CD8-positive, alpha-beta memory T cell (primary cell): Measurements from ENCODE around the gene TMEM150A. TPM values are rescaled to one million over a fixed set of nuclear protein-coding genes. Genes with fewer than 3 reads are reported as not detected.
"Not testable (repeated sequence)": the region's sequence is repeated elsewhere in the genome, so short reads cannot be mapped to it uniquely, and the experiment has no call there.

Experiments used
- CTCF ChIA-PET: fragments of 350-600 bp; sonication (Branson Sonifier 250); formaldehyde crosslinking; loops from one replicate; lab custom pipeline; 2021; ENCODE audit warnings: antibody characterized with exemption; lab: Charles Lee
- POLR2A ChIA-PET: fragments of 350-600 bp; sonication (Branson Sonifier 250); formaldehyde crosslinking; loops from one replicate; lab custom pipeline; 2021; ENCODE audit warnings: antibody characterized with exemption; lab: Charles Lee
- DNase-seq, 5 donors: peaks; one replicate each; pipeline versions ENCODE4 v3.0.0 to v3.0.0-alpha.2; 2020 to 2022; ENCODE audit warnings: mixed read lengths in 1 of 5
- H3K27ac ChIP-seq: one replicate; pipeline ENCODE4 v1.7.0; 2013; ENCODE audit warnings: low read depth, mild to moderate bottlenecking, low read length, moderate library complexity
- H3K27me3 ChIP-seq: 2 replicates; pipeline ENCODE4 v1.7.0; 2013; ENCODE audit warnings: low read length, mild to moderate bottlenecking; ENCODE audit not compliant: insufficient read depth, poor library complexity, severe bottlenecking
- H3K36me3 ChIP-seq: 2 replicates; pipeline ENCODE4 v1.7.0; 2013; ENCODE audit warnings: mild to moderate bottlenecking, low read length, moderate library complexity; ENCODE audit not compliant: insufficient read depth
- H3K4me1 ChIP-seq: 2 replicates; pipeline ENCODE4 v1.7.0; 2013; ENCODE audit warnings: mild to moderate bottlenecking, low read length, moderate library complexity; ENCODE audit not compliant: insufficient read depth
- H3K4me3 ChIP-seq: 2 replicates; pipeline ENCODE4 v1.7.0; 2013; ENCODE audit warnings: mild to moderate bottlenecking, low read length
- H3K9me3 ChIP-seq: 2 replicates; pipeline ENCODE4 v1.7.0; 2013; ENCODE audit warnings: mild to moderate bottlenecking, low read length
- H3K27ac Mint-ChIP-seq, 8 donors: one replicate each; pipeline ENCODE4 v1.8.0; 2020 to 2021; ENCODE audit warnings: mixed read lengths in 8 of 8, mild to moderate bottlenecking in 6 of 8, inconsistent platforms in 3 of 8, moderate library complexity in 3 of 8
- H3K27me3 Mint-ChIP-seq, 2 donors: one replicate each; pipeline ENCODE4 v1.8.0; 2020 to 2021; ENCODE audit warnings: mixed read lengths in 2 of 2, mild to moderate bottlenecking in 1 of 2, moderate library complexity in 1 of 2
- H3K36me3 Mint-ChIP-seq, 3 donors: one replicate each; pipeline ENCODE4 v1.8.0; 2020 to 2021; ENCODE audit warnings: mixed read lengths in 3 of 3, inconsistent platforms in 1 of 3, mild to moderate bottlenecking in 1 of 3
- H3K4me1 Mint-ChIP-seq, 3 donors: one replicate each; pipeline ENCODE4 v1.8.0; 2020 to 2021; ENCODE audit warnings: mixed read lengths in 3 of 3, inconsistent platforms in 1 of 3, mild to moderate bottlenecking in 1 of 3
- H3K4me3 Mint-ChIP-seq, 7 donors: one replicate each; pipeline ENCODE4 v1.8.0; 2020 to 2021; ENCODE audit warnings: mixed read lengths in 7 of 7, mild to moderate bottlenecking in 6 of 7, moderate library complexity in 4 of 7, inconsistent platforms in 2 of 7
- H3K9me3 Mint-ChIP-seq, 5 donors: one replicate each; pipeline ENCODE4 v1.8.0; 2020 to 2022; ENCODE audit warnings: mixed read lengths in 5 of 5, mild to moderate bottlenecking in 3 of 5, moderate library complexity in 2 of 5, inconsistent platforms in 1 of 5
- polyA plus RNA-seq: library from polyadenylated mRNA; unstranded; fragments of 300-500 nt; fragmentation: Illumina TruSeq; gene quantifications from one replicate; pipeline ENCODE4 v1.2.3, GENCODE V29; 2021
- total RNA-seq, 2 experiments: library from RNA; stranded (reverse); gene quantifications; one replicate each; pipeline ENCODE4 v1.2.3, GENCODE V29; 2021

Gene TMEM150A
- total and polyA plus RNA-seq, 3 experiments from 2014 or later: 6.3 to 13.2 (median 7.6) TPM

DNA sequence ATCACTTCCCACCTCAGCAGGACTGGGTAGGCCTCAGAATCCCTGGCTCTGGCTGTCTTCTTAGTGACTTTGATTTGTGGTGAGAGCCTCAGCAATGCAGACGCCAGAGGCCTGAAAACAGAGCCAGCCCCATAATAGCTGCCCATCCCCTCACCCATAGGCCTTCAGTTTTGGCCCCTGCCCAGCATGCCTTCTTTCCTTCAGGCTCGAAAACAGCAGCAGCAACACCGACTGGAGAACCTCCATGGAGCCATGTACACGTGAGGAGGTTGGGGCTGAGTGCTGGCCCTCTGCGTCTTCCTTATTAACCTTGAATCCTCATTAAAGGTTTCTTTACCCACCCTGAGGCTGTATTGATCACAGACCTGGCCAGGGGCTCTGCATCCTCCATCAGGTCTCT lies 5.3 kb downstream of the TMEM150A start:
- Mint-ChIP-seq H3K4me3 (peak overlapping the region in 6 of 7 donors; percentile 76 to 99 (median 98)), H3K27ac (peak overlapping the region in 6 of 8 donors; percentile 81 to 99 (median 90))
- POLR2A ChIA-PET: no interaction called here

DNA sequence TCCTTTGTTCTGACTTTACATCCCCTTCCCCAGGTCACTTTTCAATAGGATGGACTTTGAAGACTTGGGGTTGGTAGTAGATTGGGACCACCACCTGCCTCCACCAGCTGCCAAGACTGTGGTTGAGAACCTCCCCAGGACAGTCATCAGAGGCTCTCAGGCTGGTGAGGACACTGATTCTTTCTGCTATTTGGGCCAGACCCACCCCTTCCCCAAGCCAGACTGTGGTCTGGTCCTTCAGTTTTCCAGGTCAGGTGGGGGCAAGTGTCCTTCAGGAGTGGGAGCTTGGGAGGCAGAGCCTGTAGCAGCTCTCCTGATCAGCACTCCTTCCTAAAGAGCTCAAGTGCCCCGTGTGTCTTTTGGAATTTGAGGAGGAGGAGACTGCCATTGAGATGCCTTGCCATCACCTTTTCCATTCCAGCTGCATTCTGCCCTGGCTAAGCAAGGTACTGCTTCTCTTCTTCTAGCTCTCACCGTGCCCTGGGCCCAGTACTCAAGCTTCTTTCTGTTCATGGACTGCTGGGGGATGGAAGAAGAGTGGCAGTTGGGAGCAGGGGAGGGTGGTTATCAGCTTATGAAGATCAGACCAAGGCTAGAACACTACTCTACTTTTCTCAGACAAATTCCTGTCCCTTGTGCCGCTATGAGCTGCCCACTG lies 5.9 kb downstream of the TMEM150A start:
- ChIA-PET POLR2A (interaction anchor here (1.1 to 2.3 kb wide), 5 partner anchors 9 to 269 kb away, joined by 3 to 13 read pairs (median 8); partner anchors contain the start of genes GGCX, TGOLN2 and VAMP5), CTCF (interaction anchor here (1.3 to 3.6 kb wide), 2 partner anchors 13 to 40 kb away, joined by 3 to 16 read pairs; no protein-coding TSS in a partner anchor)
- peaks cover 10% of the 10 kb centered on the region for H3K36me3 ChIP-seq
- H3K36me3 Mint-ChIP-seq: peaks cover 0 to 35% (median 0%) of the 10 kb centered on the region in 3 donors
- H3K9me3 Mint-ChIP-seq: no peaks in the 10 kb centered on the region
- peak overlapping the region; percentile 96 to 99 (median 98) for H3K4me3 Mint-ChIP-seq
- no peaks in the 10 kb centered on the region for H3K27me3 Mint-ChIP-seq
- H3K9me3 ChIP-seq: no peaks in the 10 kb centered on the region
- DNase-seq: peak in 1 of 5 donors; percentile 26
- H3K4me1 Mint-ChIP-seq: peaks cover 34 to 63% (median 36%) of the 10 kb centered on the region in 3 donors
- H3K4me3 ChIP-seq: peak overlapping the region; percentile 87
- H3K4me1 ChIP-seq: peaks cover 24% of the 10 kb centered on the region
- H3K27ac Mint-ChIP-seq: peak overlapping the region in 7 of 8 donors; percentile 81 to 99 (median 95)
- peak overlapping the region; percentile 84 for H3K27ac ChIP-seq
- H3K27me3 ChIP-seq: no peaks in the 10 kb centered on the region

More for the DNA sequence above, 5.3 kb downstream of the TMEM150A start:
- Mint-ChIP-seq H3K9me3 (no peaks in the 10 kb centered on the region), H3K4me1 (peaks cover 37 to 68% (median 38%) of the 10 kb centered on the region in 3 donors), H3K27me3 (no peaks in the 10 kb centered on the region), H3K36me3 (peaks cover 0 to 35% (median 0%) of the 10 kb centered on the region in 3 donors)
- Histone ChIP-seq H3K4me1 (peaks cover 29% of the 10 kb centered on the region), H3K27ac (no peak overlapping the region), H3K36me3 (peaks cover 10% of the 10 kb centered on the region), H3K4me3 (no peak overlapping the region), H3K9me3 (no peaks in the 10 kb centered on the region), H3K27me3 (no peaks in the 10 kb centered on the region)
- no peak for DNase-seq
- CTCF ChIA-PET: interaction anchor here (3.6 kb wide), 1 partner anchor 39 kb away, joined by 16 read pairs; no protein-coding TSS in a partner anchor

DNA sequence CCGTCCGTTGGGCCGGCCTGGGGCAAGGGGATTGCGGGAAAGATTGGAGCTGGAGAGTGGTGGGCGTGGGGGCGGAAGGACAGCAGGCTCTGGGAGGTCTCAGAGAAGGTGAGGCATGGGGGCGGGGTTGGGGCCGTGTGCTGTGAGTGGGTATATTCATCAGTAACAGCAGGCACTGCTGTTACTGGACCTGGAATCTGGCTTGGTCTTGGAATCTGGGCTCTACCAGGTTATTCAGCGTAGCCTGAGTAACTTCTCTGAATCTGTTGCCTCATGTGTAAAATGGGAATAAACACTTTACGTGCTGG lies 6.5 kb downstream of the TMEM150A start:
- no peaks in the 10 kb centered on the region for H3K27me3 Mint-ChIP-seq
- Histone ChIP-seq H3K4me3 (peak overlapping the region; percentile 87), H3K27me3 (no peaks in the 10 kb centered on the region), H3K27ac (peak overlapping the region; percentile 84), H3K9me3 (no peaks in the 10 kb centered on the region), H3K4me1 (peaks cover 22% of the 10 kb centered on the region), H3K36me3 (peaks cover 10% of the 10 kb centered on the region)
- H3K4me3 Mint-ChIP-seq: peak overlapping the region; percentile 96 to 99 (median 98)
- H3K4me1 Mint-ChIP-seq: peaks cover 34 to 57% (median 35%) of the 10 kb centered on the region in 3 donors
- peaks cover 0 to 36% (median 0%) of the 10 kb centered on the region in 3 donors for H3K36me3 Mint-ChIP-seq
- no peaks in the 10 kb centered on the region for H3K9me3 Mint-ChIP-seq
- POLR2A ChIA-PET: interaction anchor here (0.6 to 2.3 kb wide), 11 partner anchors 9 to 268 kb away, joined by 3 to 21 read pairs (median 8); partner anchors contain the start of genes C2orf68, GGCX, MAT2A and TGOLN2
- CTCF ChIA-PET: interaction anchor here (1.0 to 3.6 kb wide), 7 partner anchors 14 to 57 kb away, joined by 3 to 16 read pairs (median 4); partner anchors contain the start of genes C2orf68 and MAT2A
- H3K27ac Mint-ChIP-seq: peak overlapping the region; percentile 81 to 99 (median 95)
- DNase-seq: no peak

DNA sequence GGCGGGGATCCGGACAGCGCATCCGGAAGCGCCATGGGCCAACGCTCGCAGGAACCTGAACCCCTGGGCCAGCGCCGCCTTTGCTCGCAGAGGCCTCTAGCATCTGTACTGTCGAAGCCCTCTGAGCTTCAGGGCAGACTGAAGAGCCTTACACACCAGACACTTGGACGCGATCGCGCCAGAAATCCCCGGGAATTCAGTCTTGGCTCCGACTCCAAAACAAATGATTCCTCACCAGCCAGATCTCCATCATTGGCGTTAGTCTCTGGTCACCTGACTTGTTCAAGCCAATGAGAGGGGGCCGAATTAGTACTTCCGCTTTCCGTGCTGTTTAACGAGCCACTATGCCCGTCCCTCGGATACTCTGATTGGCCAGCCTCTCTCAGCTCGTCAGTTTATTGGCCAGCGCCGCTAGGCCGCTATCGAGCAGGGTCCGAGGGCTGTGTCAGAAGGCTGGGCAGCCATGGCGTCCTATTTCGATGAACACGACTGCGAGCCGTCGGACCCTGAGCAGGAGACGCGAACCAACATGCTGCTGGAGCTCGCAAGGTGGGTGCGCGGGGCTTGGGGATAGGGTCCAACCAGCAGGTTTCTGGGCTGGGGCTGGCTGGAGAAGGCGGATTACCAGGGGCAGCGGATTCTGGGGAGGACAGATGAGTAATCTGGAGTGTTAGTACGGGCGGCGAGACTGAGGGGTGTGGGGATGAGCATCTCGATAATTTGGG lies 7.0 kb downstream of the TMEM150A start, which contains the start of gene RNF181:
Gene RNF181, plus strand, starts transcription at position 445 of the 725 bp plus-strand sequence. Its CDS starts 19 bp downstream, at position 464.
- peak; percentile 80 to 94 (median 90) for DNase-seq
- ChIA-PET POLR2A (interaction anchor here (0.6 to 2.3 kb wide), 11 partner anchors 8 to 268 kb away, joined by 3 to 21 read pairs (median 8); partner anchors contain the start of genes C2orf68, GGCX, MAT2A and TGOLN2), CTCF (interaction anchor here (1.0 to 3.6 kb wide), 9 partner anchors 11 to 57 kb away, joined by 3 to 16 read pairs (median 4); partner anchors contain the start of genes C2orf68 and MAT2A)
- H3K9me3 Mint-ChIP-seq: no peaks in the 10 kb centered on the region
- Histone ChIP-seq H3K4me3 (peak within 1 kb of the TSS; percentile 87), H3K9me3 (no peaks in the 10 kb centered on the region), H3K36me3 (peaks cover 10% of the 10 kb centered on the region), H3K27me3 (no peaks in the 10 kb centered on the region), H3K27ac (peak within 1 kb of the TSS; percentile 84), H3K4me1 (peaks cover 22% of the 10 kb centered on the region)
- H3K36me3 Mint-ChIP-seq: peaks cover 0 to 36% (median 0%) of the 10 kb centered on the region in 3 donors
- H3K4me1 Mint-ChIP-seq: peaks cover 34 to 52% (median 35%) of the 10 kb centered on the region in 3 donors
- peak within 1 kb of the TSS; percentile 81 to 99 (median 95) for H3K27ac Mint-ChIP-seq
- H3K4me3 Mint-ChIP-seq: peak within 1 kb of the TSS; percentile 96 to 99 (median 98)
- H3K27me3 Mint-ChIP-seq: no peaks in the 10 kb centered on the region

DNA sequence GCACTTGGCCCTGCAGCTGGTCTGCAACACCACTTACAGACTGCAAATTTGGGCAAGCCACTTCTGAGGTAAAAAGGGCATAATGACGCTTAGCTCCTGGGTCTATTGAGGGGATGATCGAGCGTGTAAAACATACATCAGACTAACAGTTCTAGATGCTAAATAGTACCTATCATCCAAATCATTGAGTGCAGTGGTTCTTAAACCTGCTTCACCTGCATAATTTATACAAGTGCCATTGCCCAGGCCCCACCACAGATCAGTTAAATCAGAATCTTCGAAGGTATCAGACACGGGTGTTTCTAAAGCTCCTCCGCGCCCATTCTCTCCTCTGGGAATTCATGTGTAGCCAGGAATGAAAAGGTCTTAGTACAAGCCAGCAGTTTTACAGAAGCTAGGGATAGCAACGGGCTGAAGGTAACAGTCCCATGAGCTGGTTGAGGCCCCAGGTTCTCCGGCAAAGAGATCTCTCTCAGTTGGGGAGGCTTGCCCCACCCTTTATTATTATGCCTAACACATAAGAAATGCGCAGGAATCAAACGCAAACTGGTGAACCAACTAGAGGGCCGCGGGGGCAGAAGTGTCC lies 7.7 kb downstream of the TMEM150A start:
- DNase-seq: peak in 1 of 5 donors; percentile 39
- H3K9me3 ChIP-seq: no peaks in the 10 kb centered on the region
- Mint-ChIP-seq H3K27ac (peak overlapping the region; percentile 81 to 99 (median 95)), H3K36me3 (peaks cover 0 to 36% (median 0%) of the 10 kb centered on the region in 3 donors), H3K9me3 (no peaks in the 10 kb centered on the region), H3K4me1 (peaks cover 34 to 51% (median 38%) of the 10 kb centered on the region in 3 donors), H3K4me3 (peak overlapping the region; percentile 96 to 99 (median 98)), H3K27me3 (no peaks in the 10 kb centered on the region)
- H3K27me3 ChIP-seq: no peaks in the 10 kb centered on the region
- CTCF ChIA-PET: interaction anchor here (1.0 to 3.6 kb wide), 9 partner anchors 9 to 56 kb away, joined by 3 to 16 read pairs (median 4); partner anchors contain the start of genes C2orf68 and MAT2A
- H3K4me3 ChIP-seq: peak overlapping the region; percentile 87
- peaks cover 22% of the 10 kb centered on the region for H3K4me1 ChIP-seq
- peaks cover 10% of the 10 kb centered on the region for H3K36me3 ChIP-seq
- POLR2A ChIA-PET: interaction anchor here (1.2 to 2.3 kb wide), 8 partner anchors 10 to 267 kb away, joined by 4 to 21 read pairs (median 10); partner anchors contain the start of genes C2orf68, GGCX, MAT2A and TGOLN2
- H3K27ac ChIP-seq: peak overlapping the region; percentile 84

DNA sequence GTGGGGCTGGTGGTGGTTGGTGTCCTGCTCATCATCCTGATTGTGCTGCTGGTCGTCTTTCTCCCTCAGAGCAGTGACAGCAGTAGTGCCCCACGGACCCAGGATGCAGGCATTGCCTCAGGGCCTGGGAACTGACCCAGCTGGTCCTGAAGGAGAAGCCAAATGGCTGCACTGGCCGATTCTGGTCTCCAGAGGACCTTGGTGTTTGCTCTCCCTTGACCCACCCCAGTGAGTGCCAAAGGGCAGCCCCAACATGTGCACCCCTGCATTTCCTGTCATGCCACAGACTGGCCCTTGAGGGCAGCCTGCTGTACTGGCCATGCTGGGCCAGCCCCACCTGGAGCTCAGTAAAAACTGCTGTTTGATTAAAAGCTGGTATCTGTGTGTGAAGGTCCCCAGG lies 9.5 kb downstream of the TMEM150A start:
- no peaks in the 10 kb centered on the region for H3K27me3 Mint-ChIP-seq
- POLR2A ChIA-PET: no interaction called here

DNA sequence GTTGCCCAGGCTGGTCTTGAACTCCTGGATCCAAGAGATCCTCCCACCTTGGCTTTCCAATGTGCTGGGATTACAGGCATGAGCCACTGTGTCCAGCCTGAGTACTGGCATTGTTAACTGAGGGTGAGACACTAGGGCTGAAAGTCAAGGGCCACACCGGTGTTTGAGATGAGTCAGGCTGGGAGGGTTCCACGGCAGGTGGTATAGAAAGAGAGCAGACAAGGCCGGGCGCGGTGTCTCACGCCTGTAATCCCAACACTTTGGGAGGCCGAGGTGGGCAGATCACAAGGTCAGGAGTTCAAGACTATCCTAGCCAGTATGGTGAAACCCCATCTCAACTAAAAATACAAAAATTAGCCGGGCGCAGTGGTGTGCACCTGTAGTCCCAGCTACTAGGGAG lies 10.2 kb downstream of the TMEM150A start:
- H3K36me3 ChIP-seq, H3K27me3 ChIP-seq, POLR2A ChIA-PET, H3K27ac ChIP-seq, H3K27me3 Mint-ChIP-seq, H3K9me3 Mint-ChIP-seq, H3K9me3 ChIP-seq, H3K4me3 ChIP-seq, DNase-seq: not testable (repeated sequence)
- Mint-ChIP-seq H3K27ac (peak overlapping the region in 3 of 8 donors; percentile 29 to 83 (median 58)), H3K36me3 (peaks cover 0 to 20% (median 0%) of the 10 kb centered on the region in 3 donors), H3K4me1 (peaks cover 44 to 50% (median 47%) of the 10 kb centered on the region in 3 donors), H3K4me3 (peak overlapping the region in 2 of 7 donors; percentile 68 to 76)
- CTCF ChIA-PET: interaction anchor here (0.6 to 1.2 kb wide), 2 partner anchors 9 to 30 kb away, joined by 3 read pairs; no protein-coding TSS in a partner anchor
- H3K4me1 ChIP-seq: peaks cover 28% of the 10 kb centered on the region

More for the DNA sequence above, 9.5 kb downstream of the TMEM150A start:
- CTCF ChIA-PET: interaction anchor here (1.2 kb wide), 1 partner anchor 9 kb away, joined by 3 read pairs; no protein-coding TSS in a partner anchor
- no peaks in the 10 kb centered on the region for H3K9me3 Mint-ChIP-seq
- H3K36me3 ChIP-seq: peaks cover 10% of the 10 kb centered on the region
- H3K27ac ChIP-seq: no peak overlapping the region
- H3K36me3 Mint-ChIP-seq: peaks cover 0 to 25% (median 0%) of the 10 kb centered on the region in 3 donors
- no peaks in the 10 kb centered on the region for H3K9me3 ChIP-seq
- H3K27ac Mint-ChIP-seq: peak overlapping the region in 4 of 8 donors; percentile 23 to 67 (median 42)
- peak in 1 of 5 donors; percentile 30 for DNase-seq
- peaks cover 22% of the 10 kb centered on the region for H3K4me1 ChIP-seq
- peaks cover 40 to 47% (median 42%) of the 10 kb centered on the region in 3 donors for H3K4me1 Mint-ChIP-seq
- no peak overlapping the region for H3K4me3 ChIP-seq
- peak overlapping the region in 4 of 7 donors; percentile 8 to 99 (median 45) for H3K4me3 Mint-ChIP-seq
- no peaks in the 10 kb centered on the region for H3K27me3 ChIP-seq
